Ramos (cell line): Measurements from ENCODE around the gene TMPRSS13.
"Not testable (repeated sequence)": the region's sequence is repeated elsewhere in the genome, so short reads cannot be mapped to it uniquely, and the experiment has no call there.

Source experiments
- in situ Hi-C: fragments of 300-500 bp; cut with MboI; formaldehyde crosslinking; loops from one replicate; pipeline ENCODE4 v1.14.3; 2022; ENCODE audit warnings: low sequenced_read_pairs; ENCODE audit not compliant: unreplicated experiment

Gene TMPRSS13

DNA sequence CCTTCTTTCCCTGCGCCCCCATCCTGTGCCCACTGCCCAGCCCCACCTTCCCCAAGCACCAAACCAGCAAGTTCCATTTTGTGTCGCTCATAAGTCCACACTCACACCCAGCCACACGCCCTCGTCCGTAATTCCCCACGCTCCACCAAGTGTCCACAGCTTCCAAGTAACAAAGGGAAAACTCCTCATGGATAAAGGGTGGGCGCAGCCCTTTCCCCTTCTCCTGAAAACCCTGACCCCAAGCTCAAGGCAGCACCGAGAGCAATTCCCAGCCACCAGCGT lies 53.2 kb downstream of the TMPRSS13 start:
- in situ Hi-C loops: no loop called here

DNA sequence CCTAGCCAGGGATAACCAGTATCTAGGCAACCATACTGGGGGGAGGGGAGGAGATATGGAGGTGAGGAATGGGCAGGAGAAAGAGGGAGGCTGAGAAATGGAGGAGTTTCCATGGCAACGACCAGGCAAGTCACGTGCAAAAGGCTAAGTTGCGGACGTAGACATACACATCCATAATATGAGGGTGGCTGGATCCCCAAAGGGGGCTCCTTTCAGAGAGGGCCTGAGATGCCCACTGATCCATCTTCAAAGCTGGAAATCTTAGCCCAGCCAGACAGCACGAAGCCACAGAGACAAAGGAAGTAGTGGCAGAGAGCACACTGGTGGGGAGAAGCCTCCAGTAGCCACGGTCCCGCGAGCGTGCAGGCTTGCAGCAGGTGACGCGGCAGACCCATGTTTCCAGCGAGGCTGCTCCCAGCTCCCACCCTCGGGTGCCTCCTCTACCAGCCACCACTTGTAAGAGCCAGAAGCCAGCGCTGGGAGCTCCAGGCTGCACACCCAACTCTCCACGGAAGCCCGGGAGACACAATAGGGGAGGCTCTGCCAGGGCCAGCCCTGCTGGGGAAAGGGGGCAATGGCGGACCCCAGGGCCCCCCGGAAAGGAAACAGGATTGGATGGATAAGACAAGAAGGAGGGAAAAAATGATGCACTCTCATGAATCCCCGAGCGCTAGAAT lies 53.7 kb downstream of the TMPRSS13 start:
- in situ Hi-C loops: no loop called here

DNA sequence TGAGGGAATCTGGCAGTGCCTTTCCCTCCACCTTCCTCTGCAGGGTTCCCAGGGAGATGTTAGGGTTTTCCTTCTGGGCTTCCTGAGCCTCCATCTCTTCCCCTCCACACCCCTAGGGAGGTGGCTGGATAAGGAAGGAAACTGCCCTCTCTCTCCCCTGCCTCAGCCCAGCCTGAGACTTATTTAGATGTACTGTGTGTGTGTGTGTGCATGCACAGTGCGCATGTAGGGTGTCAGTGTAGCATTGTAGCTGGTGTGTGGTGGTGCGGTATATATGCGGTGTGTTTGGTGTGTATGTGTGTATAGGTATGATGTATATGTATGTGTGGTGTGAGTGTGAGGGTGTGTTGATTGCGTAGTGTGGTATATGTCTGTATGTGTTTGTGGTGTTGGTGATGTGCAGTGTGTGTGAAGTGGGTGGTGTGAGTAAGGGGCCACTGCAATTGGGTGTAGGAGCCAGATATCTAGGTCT lies 54.3 kb downstream of the TMPRSS13 start:
- in situ Hi-C loops: no loop called here

DNA sequence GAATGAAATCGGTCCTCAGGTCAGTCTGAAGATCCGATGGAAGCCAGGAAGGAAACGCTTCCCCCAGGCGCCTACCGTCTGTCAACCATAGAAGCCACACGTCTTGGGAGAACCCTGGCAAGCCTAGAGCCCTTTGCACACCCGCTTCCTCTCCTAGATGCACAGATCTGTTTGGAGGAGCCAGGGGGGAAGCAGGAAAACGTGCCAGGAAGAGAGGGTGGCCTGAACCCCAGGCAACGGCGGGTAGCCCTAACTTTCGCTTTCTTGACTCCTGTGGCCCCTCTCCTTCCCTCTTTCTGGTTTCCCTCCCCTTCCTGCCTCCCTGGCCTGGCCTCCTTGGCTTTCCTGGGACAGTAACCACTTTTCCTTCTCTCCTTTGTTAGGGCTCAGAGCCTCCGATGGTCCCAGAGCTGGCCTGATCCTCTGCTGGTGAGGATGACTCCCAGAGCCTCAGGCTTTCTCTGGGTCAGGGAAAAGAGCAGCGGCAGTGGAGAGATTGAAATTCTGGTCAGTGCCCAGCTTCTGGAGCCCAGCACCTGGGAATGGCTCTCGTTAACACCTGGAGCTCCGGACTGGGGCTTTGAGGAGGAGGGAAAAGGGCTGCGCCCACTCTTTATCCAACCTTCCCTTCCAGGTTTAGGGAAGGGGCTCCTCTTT lies 54.8 kb downstream of the TMPRSS13 start:
- in situ Hi-C loops: no loop called here

DNA sequence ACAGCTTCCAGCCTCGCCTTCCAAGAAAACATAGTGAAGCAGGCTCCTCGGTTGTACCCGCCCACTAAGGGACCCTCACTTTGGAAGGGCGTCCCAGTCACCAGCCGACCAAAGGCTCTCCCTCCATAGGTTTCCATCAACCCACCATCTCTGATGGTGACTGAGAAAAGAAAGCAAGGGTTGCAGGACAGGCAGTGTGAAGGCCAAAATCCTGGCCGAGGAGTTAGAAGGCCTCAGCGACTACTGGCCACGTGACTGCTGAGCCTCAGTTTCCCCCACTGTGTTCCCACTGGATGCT lies 55.4 kb downstream of the TMPRSS13 start:
- in situ Hi-C loops: no loop called here

DNA sequence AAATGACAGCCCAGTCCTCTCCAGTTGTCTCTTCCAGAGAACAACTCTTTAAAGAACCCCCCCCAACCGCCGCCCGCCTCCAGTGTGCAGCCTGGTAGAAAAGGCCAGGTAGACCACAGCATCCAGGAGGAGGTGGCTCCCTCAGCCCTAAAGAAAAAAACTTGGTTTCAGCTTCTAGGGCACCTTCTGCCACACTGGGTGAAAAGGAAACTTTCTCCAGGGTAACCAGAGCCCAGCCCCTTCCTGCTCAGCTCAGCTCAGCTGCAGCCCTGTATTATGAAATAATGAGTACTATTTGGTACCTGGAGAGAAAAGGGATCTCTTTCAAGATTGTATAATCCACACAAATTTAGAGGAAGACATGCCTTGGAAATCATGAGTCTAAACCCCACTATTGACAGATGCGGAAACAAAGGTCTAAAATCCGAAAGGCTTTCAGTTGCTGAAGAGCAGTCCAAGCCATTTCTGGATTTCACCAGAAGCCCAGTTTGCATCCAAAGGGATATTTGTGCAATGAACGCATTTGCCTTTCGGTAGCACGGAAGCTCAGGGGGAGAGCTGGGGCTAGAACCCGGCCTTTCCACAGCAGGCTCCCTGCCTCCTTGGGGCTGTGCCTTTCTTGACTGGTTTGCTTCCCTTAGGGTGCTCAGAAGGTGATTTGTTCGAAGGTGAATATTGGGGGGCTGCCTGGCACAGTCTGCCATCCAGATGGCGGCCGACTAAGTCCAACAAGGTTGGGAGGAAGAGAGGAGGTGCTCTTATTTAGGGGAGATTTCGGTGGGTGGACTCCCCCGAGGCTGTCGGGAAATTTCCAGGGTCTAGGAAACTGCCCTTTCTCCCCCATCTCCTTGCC lies 56.0 kb downstream of the TMPRSS13 start:
- in situ Hi-C loops: no loop called here

DNA sequence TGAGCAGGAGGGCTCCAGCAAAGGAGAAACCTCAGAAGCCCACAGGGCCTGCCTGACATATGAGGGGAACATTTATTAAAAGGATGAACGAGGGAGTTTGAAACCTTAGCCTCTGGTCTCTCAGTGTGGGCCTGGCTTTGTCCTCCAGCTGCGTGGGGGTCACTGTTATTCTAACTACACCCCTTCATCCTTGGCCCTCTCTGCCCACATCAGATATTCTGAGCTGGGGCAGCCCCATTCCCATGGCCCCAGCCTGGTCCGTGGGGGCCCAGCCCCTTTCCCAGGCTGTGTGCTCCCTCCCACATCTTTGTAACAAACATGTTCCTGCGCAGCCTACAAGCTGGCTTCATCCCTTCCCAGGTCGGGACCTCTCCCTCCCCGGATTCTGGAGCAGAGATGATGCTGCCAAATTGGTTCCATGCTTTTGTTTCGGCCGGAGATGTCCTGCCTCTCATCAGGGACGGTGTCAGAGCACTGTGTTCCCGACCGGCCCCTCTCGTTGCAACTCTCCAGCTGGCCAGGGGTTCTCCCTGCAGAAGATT lies 56.7 kb downstream of the TMPRSS13 start:
- in situ Hi-C loops: no loop called here

DNA sequence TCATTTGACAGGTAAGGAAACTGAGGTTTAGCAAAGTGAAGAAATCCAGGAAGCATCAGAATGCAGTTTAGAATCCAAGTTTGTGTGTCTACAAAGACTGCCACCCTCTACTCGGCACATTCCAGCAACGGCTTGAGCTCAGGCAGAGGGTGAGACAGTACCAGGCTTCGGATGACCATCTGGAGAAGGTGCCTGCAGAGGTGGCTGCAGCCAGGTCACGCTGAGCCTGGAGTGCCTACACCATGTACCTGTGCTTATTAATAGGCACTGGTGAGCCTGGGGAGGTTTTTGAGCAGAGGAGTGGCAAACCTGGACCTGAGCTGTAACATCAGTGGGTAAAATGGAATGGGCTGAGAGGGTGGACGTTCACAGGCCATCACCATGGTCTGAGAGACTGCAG lies 57.4 kb downstream of the TMPRSS13 start:
- in situ Hi-C loops: no loop called here

DNA sequence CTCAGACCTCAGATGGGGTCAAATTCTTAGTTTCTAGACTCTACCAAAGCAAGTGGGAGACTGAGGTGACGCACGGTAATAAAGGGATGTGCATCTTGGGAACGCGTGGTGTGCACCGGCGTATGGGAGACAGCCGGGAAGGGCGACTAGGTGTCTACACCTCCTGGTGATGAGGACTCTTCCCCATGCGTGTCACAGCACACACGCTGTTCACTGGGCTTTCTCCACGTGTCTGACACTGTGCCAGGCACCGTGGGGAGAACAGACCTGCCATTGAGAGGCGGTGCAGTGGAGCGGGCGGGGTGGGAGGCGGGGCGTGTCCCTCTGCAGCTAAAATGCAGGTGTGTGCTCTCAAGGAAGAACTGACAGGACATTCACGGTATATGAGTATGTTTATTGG lies 58.0 kb downstream of the TMPRSS13 start:
- in situ Hi-C loops: no loop called here

DNA sequence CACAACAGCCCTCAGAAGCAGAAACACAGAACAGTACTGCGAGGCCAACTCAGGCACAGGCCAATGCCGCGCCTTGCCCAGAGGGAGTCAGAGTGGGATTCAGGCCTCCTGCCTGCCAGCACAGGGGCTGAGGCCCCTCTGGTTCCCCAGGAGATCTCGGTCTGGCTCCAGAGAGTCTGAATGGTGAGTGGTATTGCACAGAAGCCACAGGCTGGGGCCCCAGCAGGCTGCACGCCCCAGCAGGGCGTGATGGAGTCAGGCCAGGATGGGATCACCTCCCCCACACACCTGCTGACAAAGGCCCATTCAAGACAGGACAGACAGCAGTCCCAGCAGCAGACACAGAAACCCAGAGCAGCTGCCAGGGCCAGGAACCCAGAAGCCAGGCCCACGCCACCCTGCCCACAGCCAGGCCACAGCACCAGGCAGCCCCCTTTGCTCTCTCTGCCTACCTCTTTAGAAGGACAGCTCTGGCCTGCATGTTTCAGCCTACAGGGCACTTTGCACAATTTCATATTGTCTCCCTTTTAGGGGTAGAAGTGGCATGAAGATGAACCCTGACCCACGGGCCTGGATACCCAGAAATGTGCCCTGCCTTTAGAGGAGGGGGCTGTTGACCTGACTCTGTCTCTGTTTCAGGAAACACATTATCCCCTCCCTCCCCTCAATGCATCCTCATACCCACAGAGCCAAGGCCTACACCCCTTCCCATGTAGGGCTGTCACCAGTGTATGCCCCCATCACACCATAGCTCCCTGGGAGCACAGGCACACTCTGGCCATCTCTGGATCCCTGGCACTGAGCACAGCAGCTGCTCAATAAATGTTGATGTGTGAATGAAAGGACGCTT lies 58.9 kb downstream of the TMPRSS13 start:
- in situ Hi-C loops: no loop called here

DNA sequence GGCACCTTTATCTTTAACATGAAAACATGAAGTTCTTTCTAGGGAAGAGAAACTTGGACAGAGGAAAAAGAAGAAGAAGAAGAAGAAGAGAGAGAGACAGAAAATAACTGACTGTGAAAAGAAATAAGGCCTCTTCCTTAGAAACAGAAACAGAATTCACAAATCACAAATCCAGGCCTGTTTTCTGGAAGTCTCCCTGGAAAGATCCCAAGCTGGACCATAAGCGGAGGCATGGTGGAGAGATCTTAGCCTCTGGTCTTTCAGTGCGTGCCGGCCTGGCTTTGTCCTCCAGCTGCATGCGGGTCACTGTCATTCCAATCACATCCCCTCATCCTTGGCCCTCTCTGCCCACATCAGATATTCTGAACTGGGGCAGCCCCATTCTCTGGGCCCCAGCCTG lies 59.6 kb downstream of the TMPRSS13 start:
- in situ Hi-C loops: no loop called here

DNA sequence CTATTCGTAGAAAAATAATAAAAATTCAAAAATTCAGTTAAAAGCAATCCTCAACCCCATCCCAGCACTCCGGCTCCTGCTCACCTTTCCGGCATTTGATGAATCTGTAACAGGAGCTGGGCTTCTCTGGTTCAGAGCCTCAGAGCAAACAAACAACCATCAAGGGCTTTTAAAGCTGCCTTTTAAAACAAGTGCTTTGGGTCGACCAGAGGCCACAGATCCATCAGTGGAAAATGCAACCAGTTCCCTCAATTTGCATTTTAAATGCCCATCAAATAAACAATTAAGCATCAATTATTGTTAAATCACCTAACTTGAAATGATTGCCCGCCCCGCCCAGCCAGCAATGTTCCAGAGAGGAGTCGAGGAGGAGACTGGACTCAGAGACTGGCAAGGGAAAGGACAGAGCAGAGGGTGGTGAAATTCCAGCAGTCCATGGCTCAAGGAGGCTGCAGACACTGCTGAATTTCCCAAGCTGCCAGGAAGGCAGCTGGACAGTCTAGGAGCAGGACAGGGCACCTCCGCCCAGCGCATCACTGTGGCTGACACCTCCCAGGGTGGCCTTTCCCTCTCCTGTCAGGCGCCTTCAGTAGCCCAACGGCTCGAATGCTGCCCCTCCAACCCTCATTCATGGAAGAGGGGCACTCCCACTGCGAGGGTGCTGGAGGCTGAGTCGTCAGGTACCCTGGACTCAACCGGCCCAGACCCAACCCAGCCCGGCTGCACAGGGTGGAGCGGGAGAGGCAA lies 60.2 kb downstream of the TMPRSS13 start:
- in situ Hi-C loops: no loop called here

DNA sequence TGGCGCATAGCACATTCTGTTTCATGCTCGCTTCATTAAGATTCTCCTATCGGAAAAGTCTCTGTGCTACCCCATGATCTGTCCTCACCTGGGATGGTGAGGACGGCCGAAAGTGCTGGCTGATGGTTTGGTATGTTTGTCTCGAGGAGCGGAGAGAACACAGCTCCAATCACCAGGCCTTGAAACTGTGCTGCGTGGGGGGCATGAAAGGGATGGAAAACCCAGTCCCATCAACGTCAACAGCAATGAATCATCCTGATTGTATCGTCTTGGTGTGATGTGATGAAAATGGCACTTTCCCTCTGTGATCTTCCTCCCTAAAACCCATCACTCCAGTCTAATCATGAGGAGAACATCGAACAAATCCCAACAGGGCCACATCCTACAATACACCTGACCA lies 61.1 kb downstream of the TMPRSS13 start:
- in situ Hi-C loops: no loop called here

DNA sequence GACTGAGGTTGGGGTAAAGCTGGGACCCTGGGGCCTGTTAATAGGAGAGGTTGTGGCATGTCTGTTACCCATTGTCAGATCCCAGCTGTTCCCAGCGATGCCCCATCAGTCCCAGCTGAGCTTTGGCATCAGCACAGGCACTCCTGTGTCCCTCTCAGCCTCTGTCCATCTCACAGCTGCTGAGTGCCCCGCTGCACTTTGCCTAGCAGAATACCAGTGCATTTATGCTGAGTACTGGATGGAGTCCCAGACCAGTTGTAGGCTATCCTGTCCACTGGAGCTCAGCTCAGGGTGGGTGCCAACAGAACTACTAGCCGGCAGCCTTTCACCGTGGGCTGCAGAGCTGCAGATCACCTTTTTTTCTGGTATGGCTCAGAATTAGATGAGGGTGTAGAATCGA lies 62.7 kb downstream of the TMPRSS13 start:
- in situ Hi-C loops: no loop called here

DNA sequence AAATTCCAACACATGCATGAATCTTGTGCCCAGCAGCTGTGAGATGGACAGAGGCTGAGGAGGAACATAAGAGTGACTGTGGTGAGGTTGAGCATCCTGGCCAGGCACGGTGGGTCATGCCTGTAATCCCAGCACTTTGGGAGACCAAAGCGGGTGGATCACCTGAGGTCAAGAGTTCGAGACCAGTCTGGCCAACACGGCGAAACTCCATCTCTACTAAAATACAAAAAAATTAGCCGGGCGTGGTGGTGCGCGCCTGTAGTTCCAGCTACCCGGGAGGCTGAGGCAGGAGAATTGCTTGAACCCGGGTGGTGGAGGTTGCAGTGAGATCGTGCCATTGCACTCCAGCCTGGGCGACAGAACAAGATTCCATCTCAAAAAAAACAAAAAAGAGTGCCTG lies 63.7 kb downstream of the TMPRSS13 start:
- in situ Hi-C loops: not testable (repeated sequence)

DNA sequence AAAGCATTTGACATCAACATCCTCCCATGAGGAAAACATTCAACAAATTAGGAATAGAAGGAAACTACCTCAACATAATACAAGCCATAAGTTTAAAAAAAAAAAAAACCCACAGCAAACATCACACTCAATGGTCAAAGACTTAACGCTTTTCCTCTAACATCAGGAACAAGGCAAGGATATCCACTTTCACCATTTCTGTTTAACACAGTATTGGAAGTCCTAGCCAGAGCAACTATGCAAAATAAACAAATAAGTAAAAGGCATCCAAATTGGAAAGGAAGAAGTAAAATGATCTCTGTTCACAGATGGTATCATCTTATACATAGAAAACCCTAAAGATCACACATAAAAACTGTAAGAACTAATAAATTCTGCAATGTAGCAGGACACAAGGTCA lies 65.8 kb downstream of the TMPRSS13 start:
- in situ Hi-C loops: no loop called here

DNA sequence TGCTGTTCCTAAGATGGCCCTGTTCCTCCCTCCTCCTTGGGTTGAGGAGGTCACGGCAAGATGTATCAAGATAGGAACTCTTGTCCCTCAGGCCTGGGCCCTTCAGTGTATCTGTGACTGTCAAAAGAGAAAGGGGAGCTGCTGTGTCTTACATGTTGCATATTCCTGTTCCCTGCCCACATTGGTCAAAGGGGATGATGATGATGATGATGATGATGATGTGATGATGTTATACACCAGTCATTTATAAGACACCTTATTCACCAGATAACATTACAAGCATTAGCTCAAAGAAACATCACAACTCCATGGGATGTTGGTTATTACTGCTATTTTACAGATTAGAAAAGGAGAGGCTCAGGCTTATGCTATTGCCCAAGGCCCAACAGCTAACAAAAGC lies 66.4 kb downstream of the TMPRSS13 start:
- in situ Hi-C loops: no loop called here

DNA sequence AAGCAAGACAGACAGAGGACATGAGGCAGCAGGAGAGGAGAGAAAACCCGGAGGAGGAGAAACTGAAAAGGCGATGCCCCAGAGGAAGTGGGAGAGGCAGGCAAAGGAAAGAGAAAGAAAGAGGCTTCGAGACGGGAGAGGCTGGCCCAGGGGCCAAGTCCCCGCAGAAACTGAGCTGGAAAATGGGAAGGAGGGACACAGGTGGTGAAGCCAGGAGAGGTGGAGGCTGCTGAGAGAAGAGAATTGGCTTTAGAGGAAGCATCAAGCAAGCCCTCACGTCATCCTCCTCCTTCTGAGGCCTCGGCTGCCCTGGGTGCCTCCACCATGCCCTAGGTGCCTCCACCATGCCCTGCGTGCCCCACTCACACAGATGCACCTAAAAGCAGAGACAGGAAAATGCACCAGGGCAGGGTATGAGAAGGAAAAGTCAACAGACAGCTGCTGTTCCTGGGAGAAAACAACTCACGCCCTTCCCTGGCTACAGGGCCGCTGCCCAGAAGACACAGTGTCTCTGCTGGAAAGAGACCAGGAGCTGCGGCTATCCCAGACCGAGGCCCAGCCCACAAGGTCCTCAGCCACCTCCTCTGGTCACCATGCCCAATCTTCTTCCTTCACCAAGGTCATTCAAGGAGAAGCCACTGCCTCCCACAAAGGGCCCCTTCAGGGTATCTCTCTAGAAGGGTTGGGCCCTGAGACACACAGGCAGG lies 67.0 kb downstream of the TMPRSS13 start:
- in situ Hi-C loops: no loop called here
